HG03196 (cell line): Measurements from ENCODE around the gene YBEY.

Experiments
- ATAC-seq: cut with Tn5 transposase; IDR thresholded peaks from one replicate; pipeline ENCODE4 v1.9.1; 2021; ENCODE audit not compliant: unreplicated experiment

YBEY gene

DNA sequence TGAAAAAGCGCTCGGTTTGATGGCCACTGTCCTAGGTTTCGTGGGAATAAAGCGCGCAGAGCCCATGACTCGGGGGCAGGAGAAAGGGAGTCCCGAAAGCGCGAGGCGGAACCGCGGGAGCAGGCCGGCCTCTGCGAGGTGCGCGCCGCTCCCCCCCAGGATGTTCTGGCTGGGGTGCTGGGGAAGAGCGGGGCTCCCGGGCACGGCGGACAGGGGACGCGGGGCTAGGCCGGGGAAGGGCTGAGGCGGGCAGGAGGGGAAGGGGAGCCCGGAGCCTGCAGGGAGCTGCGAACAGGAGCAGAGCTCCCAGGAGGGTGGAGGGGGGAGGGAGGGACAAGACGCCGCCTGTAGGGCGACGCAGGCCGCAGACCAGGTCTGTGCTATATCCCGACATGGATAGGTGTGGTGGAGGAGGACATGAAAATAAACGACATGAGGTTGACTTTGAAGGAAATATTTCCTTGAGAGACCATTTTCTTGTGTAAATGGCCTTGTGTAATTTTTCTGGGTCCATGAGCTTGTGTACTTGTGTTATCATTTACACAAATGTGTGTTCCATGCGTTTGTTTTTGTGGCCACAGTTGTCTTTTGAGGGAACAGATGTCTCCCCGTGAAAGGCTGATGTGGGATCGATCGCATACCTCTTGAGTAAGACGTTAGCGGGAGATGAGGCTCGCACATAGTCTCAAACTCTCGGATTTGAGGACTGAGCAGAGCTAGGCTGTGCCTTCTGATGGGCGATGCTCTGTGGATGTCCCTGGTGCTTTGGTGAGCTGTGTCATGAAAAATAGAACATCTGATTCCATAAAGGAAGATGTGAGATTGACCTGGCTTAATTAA is 39.2 kb downstream of the YBEY start:
- no peak for ATAC-seq

DNA sequence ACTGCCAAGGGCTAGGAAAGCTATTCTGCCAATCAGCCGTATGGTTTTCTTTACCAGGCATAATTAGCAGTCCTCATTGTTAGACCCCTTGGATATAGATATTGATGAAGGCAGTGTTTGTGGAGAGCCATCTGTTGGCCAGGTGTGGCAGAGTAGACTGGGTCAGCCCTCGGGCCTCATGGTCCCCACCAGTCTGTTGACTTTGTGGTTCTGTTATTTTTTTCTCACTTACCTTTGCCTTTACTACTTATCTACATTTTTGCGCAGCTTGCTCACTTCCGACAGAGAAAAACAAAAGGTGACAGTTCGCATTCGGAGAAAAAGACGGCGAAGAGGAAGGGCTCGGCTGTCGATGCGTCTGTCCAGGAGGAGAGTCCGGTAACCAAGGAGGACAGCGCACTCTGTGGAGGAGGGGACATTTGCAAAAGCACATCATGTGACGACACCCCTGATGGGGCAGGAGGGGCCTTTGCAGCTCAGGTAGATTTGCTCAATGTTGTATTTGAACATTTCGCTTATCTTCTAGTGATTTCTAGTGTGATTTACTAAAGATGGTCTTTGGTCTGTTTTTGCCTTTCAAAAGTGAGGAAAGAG is 40.1 kb downstream of the YBEY start:
- no peak for ATAC-seq

- ATAC-seq = no peak
Measured at GRCh38 chr21:46327711-46328110, 41.6 kb downstream of the YBEY start.

GRCh38 chr21:46328151-46328550 is 42.0 kb downstream of the YBEY start:
- no peak for ATAC-seq

- no peak for ATAC-seq
Measured at GRCh38 chr21:46329796-46330195, 43.7 kb downstream of the YBEY start.

DNA sequence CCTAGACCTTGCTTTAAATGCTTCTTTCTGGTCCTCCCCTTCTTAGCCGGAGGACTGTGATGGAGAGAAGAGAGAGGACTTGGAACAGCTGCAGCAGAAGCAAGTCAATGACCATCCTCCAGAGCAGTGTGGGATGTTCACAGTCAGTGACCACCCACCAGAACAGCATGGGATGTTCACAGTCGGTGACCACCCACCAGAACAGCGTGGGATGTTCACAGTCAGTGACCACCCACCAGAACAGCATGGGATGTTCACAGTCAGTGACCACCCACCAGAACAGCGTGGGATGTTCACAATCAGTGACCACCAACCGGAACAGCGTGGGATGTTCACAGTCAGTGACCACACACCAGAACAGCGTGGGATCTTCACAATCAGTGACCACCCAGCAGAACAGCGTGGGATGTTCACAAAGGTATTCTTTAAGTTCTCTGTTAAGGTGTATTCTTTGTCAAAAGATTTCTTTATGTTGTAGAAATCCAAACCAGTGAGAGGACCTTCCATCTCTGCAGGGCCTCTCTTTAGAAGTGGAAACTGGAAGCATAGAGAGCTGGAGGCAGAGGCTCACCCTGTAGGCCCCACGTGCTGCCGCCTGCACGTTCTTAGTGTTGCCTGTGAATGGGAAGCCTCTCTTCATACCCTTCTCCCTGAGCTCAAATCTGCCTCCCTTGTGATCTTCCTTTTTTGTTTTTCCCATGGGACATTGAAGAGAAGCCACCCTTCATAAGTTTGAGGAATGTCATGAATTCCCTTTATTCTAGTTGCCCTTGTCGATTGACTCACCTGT is 48.4 kb downstream of the YBEY start:
- no peak for ATAC-seq

DNA sequence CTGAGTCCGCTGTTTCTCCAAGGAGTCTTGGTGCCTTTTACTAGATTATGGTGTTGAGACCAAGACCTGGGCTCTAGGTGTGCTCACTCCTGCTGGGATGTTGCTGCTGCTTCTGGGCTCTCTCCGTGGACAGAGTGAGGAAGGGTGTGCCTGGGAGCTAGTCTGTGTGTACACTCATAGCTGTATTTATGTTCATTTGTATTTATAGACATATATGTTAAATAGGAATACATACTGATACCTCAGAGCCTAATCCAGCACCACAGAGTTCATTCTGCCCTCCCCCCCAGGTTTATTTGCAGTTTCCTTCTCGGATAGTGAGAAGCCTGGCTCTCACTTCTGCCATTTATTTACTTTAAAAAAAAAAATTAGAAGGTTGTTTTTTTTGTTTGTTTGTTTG is 50.5 kb downstream of the YBEY start:
- ATAC-seq = no peak

- no peak for ATAC-seq
Measured at GRCh38 chr21:46340998-46341397, 54.9 kb downstream of the YBEY start.

DNA sequence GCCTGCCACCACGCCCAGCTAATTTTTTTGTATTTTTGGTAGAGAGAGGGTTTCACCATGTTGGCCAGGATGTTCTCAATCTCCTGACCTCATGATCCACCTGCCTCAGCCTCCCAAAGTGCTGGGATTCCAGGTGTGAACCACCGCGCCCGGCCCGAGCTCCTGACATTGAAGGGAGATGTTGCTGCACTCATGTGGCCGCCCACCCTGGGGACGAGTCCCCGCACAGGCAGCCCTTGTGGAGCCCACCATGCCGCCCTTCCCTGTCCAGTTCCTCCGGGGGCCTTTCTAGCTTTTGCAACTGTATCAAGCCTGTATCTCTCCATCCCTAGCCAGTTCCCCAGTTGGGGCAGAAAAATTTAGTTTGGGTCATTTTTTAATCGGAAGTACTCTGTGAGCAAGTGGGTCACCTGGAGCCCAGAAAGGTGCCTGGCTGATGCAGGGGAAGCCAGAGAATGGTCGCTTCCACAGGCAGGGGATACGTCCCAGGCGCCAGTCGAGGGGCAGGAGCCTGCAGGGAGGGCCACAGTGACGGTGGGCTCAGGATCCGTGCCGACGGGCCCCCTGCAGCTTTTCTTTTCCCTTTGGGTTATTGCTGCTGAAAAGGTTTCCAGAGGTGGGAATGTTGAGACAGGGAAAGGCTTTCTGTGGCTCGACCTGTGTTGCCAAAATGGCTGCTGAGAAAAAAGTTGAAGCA is 58.2 kb downstream of the YBEY start:
- no peak for ATAC-seq

DNA sequence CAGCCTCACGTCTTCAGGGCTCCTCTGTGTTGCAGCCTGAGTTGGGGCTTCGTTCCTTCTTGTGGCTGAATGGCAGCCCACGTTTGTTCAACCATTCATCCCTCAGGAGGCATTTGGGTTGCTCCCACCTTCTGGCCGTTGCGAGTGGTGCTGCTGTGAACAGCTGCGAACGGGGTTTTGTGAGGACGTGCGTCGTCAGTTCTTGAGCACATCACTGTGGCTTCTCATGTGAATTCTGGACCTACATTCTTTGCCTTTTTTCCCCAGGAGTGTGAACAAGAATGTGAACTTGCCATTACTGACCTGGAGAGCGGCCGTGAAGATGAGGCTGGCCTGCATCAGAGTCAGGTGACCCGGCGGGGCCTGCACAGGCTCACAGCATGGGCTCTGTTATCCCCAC is 59.7 kb downstream of the YBEY start:
- ATAC-seq = no peak

GRCh38 chr21:46346296-46347202 is 60.4 kb downstream of the YBEY start:
- no peak for ATAC-seq

- ATAC-seq = no peak
Measured at GRCh38 chr21:46347203-46347550, 61.0 kb downstream of the YBEY start.
